Inflammatory macrophage treated with lipopolysaccharide for 4 hours (primary cell): ENCODE results near the gene OR10J4.
A peak's percentile ranks its signal among the peaks of the same experiment; 100 is the strongest.
"Not testable (repeated sequence)": the region's sequence is repeated elsewhere in the genome, so short reads cannot be mapped to it uniquely, and the experiment has no call there.

Experiments
- DNase-seq: peaks from one replicate; pipeline ENCODE4 v3.0.0-alpha.2; 2020

OR10J4 gene

DNA sequence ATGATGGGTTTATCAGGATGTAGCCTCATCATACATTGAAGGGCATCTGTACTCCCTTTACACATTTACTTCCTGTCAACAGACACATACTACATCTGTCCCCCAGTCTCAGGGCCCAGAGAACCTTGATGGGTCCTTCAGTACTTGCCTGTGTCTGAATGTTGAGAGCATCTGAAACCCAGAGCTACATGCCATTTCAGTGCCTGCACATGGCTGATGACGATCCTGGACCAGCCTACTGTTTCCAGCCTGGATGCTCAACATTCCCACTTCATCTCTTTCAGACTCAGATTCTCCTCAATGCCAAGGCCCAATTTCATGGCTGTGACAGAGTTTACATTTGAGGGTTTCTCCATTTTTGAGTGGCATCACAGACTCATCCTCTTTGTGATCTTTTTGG is at the start of gene OR10J4:
Gene OR10J4 (plus strand): TSS at position 301 of the 400 bp plus-strand sequence.
- DNase-seq: no peak

DNA sequence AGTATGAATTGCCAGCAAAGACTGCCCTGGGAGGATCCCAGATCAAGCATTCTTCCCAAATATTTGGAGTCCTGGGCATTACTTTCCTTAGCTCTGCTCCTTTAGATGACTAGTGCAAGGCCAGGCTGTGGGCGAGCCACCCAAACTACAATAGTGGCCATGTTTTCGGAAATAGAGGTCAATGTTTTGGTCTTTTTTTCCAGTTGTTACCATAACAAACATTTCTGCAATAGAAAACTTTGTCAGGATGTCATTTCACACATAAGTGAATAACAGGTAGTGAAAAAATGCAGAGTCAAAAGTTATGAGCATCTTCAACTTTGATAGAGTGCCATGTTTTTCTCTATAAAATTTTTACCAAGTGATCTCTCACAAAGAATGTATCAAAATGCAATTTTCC is 25.2 kb upstream of the OR10J4 start:
- DNase-seq: no peak

DNA sequence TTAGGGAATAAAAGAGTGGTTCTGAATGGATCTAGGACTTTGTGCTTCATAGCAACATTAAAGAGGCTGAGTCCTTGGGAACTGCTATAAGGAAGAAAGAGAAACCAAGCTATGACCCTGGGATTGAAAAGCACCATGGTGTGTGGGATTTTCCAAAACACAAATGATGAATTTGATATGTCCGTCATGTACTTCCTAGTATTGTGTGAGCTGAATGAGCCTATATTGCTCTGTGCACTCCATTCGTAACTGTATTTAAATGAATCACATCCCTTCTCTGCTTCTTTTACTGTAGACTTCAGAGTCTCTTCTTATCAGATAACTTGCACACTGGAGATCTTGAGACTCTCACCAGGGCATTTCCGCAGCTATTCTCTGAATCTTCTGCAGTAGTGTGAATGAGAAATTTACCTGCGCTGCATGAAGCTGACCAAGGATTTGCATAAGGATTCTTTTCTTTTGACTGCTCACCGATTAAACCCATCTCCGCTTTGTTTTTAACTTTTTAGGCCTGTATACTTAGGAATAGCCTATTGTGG is 23.1 kb upstream of the OR10J4 start:
- DNase-seq: no peak

DNA sequence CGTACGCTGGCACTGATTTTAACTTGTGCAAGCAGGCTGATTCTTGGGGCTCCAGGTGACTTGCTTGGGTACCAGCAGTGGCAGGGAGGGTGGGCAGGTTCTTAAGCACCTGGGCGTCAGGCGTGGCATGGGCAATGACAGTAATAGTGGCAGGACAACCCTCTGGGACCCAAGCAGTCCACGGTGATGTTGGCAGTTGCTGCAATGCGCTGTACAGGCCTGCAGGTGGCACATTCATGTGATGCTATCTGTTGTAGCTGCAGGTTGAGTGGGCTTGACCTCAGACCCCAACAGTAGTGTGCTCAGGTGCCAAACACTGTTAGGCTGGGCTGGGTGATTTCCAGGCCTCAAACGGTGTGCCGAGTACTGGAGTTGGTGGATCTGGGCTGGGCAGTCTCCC is 10.2 kb upstream of the OR10J4 start:
- DNase-seq: no peak

DNA sequence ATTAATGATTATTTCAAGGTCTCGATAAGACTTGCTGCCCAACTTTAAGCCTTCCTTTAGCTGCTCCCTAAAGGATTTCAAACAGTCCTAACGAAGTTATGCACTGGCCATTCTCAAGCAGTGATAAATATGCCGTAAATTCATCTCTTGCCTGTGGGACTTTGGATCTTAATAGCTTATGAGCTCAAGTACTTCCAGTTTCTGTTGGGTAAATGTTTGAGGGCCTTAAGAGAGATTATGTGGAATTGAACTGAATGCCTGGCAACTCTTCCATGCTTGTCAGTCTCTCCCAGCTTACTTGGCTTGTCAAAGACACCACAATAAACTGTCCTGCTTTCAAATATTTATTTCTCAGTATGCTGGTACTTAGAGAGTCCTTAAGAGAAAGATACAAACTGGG is 3.5 kb upstream of the OR10J4 start:
- no peak for DNase-seq

DNA sequence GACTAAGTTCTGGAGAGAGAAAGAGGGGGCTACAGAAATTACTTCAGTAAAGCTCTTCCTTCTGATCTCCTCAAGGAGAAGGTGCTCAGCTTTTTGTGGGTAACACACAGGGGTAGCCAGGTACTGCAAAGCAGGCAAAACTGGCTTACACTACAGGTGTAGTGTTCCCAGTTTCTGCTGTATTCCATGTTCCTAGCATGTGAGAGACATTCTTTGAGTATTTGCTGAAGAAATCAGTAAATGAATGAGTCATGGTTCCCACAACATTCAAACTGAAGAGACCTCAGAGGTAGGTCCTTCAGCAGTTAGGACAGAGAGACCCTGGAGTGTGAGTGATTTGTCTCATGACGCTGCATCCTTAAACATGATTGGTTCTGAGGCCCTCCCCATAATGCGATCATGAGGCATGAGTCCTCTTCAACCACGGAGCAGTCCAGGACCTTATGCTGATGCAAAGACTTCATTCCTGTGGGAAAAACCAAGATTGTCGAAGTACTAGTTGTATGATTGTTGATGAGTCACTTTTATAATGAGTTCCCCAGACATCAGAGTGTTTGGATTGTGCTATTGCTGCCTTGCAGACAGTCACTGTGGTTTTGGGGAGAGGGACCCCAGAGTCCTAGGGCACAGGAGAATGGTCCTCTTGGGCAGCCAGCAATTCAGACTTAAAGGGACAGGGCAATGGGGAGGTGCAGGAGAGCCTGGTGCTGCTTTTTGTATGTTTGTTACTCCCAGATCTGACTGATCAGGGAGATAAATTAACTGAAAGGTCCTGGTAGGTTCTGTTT is 2.7 kb upstream of the OR10J4 start:
- DNase-seq: no peak

DNA sequence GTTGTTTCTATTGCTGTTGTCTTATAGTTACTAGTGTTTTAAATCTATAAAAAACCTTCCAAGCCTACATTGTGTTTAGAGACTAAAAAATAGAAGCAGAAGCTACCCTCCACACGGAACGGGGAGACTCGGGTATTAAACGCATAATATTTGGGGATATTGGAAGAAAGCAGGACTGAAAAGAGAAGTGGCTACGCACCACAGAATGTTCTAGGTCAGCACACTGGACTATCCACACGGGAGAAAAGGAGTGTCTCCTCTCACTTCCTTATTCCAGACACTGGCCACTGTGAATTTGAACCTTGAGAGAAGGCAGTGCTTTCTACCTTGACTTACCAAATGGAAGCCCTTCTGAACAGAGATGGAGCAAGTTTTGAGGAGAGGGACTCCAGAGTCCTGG is 1.0 kb upstream of the OR10J4 start:
- peak; percentile 4 for DNase-seq

DNA sequence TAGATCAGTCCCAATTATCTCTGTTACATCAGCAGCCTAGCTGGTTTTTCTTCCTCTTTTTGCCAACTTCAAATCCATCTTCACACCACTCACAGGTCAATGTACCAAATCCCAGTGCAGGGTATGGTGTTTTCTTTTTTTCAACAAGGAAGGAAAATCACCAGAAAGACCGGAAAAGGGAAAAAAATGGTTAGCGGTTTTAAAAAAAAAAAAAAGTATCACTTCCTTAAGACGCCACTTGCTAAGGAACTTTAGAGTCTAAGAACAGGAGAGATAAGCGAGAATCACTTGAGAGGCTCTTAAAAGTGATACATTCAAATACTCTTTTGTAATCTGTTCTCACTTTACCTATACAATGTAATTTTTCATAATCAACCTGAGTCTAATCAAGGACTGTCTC is 4.5 kb downstream of the OR10J4 start:
- peak; percentile 43 for DNase-seq

DNA sequence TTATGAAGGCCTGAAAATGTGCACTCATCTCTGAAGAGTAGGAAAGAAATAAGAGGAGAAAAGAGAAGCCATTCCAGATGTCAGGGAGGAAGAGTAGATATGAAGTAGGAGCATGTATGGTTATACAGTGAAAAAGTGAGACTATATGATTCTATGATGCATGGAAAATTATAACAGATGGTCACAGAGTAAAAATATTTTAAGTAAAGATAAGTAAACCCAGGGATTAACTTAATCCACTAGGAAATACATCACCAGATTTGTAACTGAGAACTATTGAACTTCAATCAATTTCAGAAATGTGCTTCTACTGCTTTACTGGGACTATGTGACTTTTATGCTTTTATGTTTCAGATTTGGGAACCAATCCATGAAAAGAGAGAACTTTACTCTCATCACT is 7.4 kb downstream of the OR10J4 start, which contains the start of gene OR10J1:
Gene OR10J1 (plus strand): TSS at position 301 of the 400 bp plus-strand sequence. CDS start 70 bp downstream, at position 371.
- DNase-seq: no peak

DNA sequence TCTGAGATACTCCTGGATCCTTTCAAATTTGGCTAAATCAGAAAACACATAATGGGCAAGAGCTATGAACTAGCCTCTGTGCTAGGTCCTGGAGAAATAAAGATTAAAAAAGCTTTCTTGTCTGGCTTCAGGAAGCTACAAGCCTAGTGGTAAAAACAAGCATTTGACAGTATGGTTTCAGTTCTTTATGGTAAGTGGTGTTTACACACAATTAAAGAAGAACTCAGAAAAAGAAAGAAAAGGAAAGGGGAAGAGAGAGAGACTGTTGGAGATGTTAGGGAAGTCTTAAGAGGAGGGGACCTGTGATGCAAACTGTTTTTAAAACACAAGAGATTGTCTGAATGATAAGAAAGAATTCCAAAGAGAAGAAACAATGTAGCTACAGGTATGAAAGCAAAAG is 9.4 kb downstream of the OR10J4 start:
- DNase-seq: peak; percentile 57

DNA sequence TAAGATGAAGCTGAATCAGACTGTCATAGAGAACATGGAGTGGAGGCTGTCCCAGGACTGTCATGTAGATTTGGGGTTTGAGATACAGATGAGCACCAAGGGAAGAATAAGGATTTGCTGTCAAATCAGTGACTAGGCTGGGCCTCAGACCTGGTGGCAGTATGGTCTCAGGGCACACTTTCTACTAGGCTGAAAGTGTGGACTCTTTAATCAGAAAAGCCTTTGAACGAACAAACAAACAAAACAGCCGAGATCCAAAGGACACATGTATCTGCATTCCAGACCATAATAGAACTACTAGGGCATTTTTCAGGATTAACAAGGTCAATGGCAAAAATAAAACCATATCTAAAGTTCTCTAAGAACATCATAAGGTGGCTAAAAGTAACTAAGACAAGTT is 10.4 kb downstream of the OR10J4 start:
- DNase-seq: no peak

DNA sequence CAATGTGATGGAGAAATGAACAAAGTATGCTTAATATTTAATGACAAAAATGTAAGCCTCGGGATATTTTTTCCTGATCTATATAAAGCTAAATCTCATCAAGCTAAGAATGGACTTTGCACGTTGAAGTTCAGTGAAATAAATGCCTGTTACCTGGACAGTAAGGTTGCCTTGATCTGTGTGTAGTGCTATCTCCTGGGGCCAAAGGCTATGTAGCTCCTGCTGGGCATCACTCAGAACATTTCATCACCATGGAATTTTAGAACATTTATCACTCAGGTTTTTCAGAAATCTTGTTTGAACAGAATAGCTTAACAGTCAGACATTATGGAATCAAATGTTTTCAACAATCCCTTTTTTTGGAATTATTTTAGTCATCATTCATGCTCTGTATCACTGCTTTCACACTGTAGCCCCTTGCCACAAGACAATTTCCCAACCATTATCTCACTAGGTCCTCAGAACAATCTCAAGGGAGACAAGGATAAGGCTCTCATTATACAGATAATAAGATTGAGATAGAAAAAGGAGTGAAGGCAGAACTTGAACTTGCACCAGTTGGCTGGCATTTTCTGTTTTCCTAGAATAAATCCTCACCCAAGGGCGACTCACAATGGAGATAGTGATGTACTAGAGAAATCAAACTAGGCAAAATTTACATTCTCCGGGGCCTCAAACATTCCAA is 11.2 kb downstream of the OR10J4 start:
- DNase-seq: no peak

DNA sequence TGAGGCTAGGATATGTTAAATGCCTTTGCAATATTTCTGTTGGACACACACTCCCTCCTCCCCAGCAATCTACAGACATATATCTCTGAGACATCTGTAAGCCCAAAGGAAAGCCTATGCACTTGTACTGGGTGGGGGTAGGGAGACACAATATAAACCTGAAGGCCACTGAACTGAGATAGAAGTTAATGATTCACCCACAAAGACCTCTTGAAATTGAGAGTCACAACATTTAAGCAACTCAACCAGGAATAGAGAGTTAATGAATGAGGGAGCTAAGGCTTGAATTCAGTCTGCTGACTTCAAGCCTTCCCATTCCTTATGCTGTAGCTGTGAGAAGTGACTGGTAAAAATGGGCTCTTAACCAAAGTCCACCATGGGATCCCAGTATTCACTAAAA is 12.5 kb downstream of the OR10J4 start:
- no peak for DNase-seq

DNA sequence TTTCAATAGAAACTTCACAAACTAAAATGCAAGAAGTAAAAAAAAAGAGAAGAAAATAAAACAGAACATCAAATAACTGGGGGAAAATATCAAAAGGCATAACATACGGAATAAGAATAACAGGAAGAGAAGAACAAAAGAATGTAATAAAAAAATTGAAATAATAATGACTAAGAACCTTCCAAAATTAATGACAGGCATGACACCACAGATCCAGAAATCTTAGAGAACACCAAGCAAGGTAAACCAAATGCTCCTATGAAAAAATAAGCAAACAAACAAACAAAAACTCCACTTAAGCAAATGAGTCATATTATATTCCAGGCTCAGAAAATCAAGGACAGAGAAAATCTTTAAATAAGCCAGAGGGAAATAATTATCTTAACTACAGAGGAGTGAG is 16.2 kb downstream of the OR10J4 start:
- DNase-seq: no peak

DNA sequence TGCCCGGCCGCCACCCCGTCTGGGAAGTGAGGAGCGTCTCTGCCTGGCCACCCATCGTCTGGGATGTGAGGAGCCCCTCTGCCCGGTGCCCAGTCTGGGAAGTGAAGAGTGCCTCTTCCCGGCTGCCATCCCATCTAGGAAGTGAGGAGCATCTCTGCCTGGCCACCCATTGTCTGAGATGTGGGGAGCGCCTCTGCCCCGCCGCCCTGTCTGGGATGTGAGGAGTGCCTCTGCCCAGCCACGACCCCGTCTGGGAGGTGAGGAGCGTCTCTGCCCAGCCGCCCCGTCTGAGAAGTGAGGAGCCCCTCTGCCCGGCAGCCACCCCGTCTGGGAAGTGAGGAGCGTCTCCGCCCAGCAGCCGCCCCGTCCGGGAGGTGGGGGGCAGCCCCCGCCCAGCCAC is 17.6 kb downstream of the OR10J4 start:
- DNase-seq: not testable (repeated sequence)

DNA sequence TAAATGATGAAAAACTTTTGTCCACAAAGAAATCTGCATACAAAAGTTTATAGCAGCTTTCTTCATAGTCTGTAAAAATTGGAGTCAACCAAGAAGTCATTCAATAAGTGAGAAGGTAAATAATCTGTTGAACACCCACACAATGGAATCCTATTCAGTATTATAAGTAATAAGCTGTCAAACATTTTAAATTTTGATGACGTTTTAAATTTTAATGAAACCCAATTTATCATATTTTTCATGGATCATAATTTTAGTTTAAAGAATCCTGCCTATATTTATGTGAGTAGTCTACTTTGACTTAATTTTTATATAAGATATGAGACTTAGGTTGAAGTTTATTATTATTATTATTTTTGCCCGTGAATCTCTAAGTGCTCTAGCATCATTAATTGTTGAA is 27.5 kb downstream of the OR10J4 start:
- DNase-seq: no peak

DNA sequence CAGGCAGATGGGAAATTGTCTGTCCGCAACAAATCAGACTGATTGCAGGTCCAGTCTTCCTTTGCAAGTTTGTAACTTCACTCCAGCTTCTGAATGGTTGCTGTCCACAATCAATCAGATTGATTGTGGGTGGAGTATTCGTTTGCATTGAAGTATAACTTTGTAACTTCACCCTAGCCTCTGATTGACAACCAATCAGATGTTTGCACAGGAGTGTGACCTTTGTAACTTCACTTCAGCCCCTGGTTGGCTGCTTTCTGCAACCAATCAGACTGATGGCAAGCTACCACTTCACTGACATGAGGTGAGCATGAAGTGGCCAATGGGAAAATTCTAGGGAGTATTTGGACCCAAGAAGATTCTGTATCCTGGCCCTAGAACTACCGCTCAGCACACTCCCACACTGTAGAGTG is 33.2 kb downstream of the OR10J4 start:
- no peak for DNase-seq

DNA sequence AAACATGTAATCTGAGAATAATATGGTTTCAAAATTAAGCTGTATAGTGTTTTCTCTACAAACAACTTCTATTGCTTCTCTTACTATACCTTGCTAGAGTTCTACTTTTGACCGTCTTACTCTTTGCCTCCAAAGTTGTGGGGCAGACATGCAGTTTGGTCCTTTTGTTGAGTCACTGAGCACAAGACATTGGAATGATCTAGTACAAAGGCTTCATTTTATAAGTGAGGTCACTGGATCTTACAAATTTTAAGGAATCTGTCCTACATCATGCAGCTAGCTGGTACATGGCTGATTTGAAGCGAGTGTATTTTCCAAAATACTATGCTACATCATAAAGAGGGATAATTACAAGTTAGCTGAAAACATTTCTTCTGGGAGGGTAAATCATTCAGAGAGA is 36.3 kb downstream of the OR10J4 start:
- no peak for DNase-seq

DNA sequence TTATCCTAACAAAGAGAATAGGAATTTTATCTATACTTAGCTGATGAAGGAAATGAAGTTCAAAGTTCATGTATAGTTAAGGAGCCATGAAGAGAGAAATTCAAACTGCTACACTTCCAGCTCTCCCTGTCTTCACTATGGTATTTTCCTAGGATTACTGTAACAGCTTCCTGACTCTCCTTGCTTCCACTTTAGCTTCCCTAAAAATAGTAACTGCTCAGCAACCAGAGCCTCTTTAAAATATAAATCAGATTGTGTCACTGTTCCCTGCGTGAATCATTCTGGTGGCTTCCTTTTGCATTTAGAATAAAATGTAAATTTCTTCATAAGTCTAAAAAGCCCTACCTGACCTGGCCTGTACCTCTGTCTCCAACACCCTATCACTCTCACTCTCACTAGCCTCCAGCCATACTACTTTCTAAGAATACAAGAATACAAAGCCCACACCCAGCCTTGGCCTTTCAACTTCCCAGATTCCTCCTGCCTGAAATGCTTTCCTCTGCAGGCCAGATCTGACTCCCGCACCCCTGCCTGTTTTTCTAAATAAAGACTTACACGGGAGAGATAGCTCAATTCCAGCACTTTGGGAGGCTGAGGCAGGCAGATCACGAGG is 38.0 kb downstream of the OR10J4 start:
- peak; percentile 11 for DNase-seq

DNA sequence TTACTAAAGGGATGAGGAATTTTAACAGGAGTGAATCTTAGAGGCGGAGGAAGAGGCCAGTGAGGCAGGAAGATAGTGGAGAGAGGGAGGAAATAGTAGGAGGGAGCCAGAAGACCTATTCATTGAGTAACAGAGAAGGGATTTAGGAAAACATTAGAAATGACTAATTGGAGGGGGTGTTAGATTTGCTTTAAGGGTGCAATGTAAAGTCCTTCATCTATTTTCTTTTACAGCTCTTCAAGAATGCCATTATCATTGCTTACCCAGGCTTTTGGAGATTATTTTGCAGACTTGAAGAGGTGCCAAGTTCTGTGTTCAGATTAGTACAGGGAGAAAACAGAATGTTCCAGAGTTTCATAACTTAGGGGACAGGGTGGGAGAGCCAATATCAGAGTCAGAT is 41.3 kb downstream of the OR10J4 start:
- DNase-seq: no peak

DNA sequence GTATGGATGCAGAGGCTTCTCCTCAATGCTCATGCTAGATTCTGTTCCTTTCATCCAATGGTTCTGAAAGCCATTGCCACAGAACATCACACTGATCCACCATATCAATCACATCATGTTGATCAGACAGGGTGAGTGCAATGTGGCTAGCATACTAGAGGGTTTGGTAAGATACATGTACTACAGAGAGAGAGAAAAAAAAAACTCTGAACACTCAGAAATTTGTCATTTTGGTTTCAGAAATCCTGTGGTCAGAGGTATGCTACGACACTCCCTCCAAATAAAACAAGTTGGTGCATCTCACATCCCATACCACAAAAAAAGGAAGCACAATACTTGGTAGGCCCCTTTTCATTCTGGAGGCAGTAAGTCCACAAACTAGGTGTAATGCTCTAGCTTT is 42.9 kb downstream of the OR10J4 start:
- DNase-seq: no peak
